ENCODE data around the gene CFAP44. TPM values are rescaled to one million over a fixed set of nuclear protein-coding genes. Genes with fewer than 3 reads are reported as not detected.

The CFAP44 gene
- total RNA-seq, 1 experiment from 2014 or later: 3.7 TPM

DNA sequence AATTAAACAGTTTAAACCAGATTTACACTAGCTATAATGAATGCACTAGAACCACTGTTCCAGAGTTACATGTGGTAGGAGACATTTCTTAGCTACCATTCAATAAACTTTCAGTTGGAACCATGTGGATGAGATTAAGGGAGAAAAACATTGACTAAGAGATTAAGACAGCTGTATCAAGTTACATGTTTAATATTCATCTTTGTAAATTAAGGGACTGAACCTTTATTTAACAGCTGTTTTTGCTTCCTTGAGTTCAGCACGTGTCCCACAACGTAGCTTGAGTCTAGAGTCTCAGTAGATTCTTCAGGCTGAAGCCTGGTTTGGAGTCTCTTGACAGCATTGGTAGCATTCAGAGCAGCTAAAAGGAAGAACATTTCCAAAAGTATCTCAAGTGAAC is 27.2 kb upstream of the CFAP44 start:
- Mint-ChIP-seq H3K4me1 (no peaks in the 10 kb centered on the region), H3K9me3 (peaks cover 18 to 26% of the 10 kb centered on the region in 2 experiments), H3K27ac (no peak overlapping the region), H3K27me3 (ENCODE audit: low read depth) (no peaks in the 10 kb centered on the region; the same call in 1 of the 2 replicates), H3K36me3 (ENCODE audit: insufficient read depth in 1 of 3, low read depth in 3 of 3) (peaks cover 32 to 61% (median 51%) of the 10 kb centered on the region in 3 experiments), H3K4me3 (no peak overlapping the region)
- Histone ChIP-seq H3K27me3 (ENCODE audit: insufficient read depth, low read length) (no peaks in the 10 kb centered on the region), H3K9ac (ENCODE audit: extremely low read depth, insufficient read length, low read length) (no peak overlapping the region), H3K56ac (ENCODE audit: insufficient read length, low read depth, low read length) (no peak overlapping the region), H2AK5ac (ENCODE audit: insufficient read length, low read length) (no peak overlapping the region), H3K4ac (ENCODE audit: low read depth, low read length) (no peak overlapping the region), H3K4me2 (ENCODE audit: insufficient read depth, insufficient read length, low read length) (no peak overlapping the region), H4K20me1 (ENCODE audit: control insufficient read depth, insufficient read depth, insufficient read length) (no peaks in the 10 kb centered on the region), H3K23me2 (ENCODE audit: insufficient read length, low read depth, low read length, poor library complexity, severe bottlenecking) (no peaks in the 10 kb centered on the region), H2BK5ac (ENCODE audit: insufficient read length, low read length) (no peak overlapping the region), H2BK120ac (ENCODE audit: low read depth, low read length, poor library complexity, severe bottlenecking) (no peak overlapping the region), H4K8ac (replicated peaks; ENCODE audit: insufficient read length, low read depth, low read length) (no peak overlapping the region), H4K5ac (ENCODE audit: insufficient read length, low read depth, low read length) (no peak overlapping the region), H3K18ac (ENCODE audit: insufficient read length, low read depth, low read length) (no peak overlapping the region), H2BK15ac (ENCODE audit: low read depth, low read length) (no peak overlapping the region), H3K23ac (ENCODE audit: insufficient read length, low read depth, low read length) (no peak overlapping the region), H3K79me2 (ENCODE audit: insufficient read depth, low read length) (no peaks in the 10 kb centered on the region), H4K91ac (ENCODE audit: insufficient read length, low read depth, low read length) (no peak overlapping the region), H3T11ph (ENCODE audit: low read length) (no peak overlapping the region), H2AFZ (ENCODE audit: low read length) (no peak overlapping the region), H2BK20ac (ENCODE audit: low read depth, low read length, poor library complexity, severe bottlenecking) (no peak overlapping the region), H3K14ac (ENCODE audit: insufficient read depth, low read length) (no peak overlapping the region), H3K9me3 (ENCODE audit: control insufficient read depth, low read depth, low read length) (no peaks in the 10 kb centered on the region), H3K27ac (ENCODE audit: insufficient read length, low read depth, low read length) (no peak overlapping the region), H2BK12ac (ENCODE audit: insufficient read length, low read depth, low read length) (no peak overlapping the region), H3K4me1 (ENCODE audit: insufficient read depth, low read length) (no peaks in the 10 kb centered on the region), H3K79me1 (ENCODE audit: insufficient read depth, low read depth, low read length, poor library complexity, severe bottlenecking) (no peaks in the 10 kb centered on the region)
- TF ChIP-seq, protein P1, sequence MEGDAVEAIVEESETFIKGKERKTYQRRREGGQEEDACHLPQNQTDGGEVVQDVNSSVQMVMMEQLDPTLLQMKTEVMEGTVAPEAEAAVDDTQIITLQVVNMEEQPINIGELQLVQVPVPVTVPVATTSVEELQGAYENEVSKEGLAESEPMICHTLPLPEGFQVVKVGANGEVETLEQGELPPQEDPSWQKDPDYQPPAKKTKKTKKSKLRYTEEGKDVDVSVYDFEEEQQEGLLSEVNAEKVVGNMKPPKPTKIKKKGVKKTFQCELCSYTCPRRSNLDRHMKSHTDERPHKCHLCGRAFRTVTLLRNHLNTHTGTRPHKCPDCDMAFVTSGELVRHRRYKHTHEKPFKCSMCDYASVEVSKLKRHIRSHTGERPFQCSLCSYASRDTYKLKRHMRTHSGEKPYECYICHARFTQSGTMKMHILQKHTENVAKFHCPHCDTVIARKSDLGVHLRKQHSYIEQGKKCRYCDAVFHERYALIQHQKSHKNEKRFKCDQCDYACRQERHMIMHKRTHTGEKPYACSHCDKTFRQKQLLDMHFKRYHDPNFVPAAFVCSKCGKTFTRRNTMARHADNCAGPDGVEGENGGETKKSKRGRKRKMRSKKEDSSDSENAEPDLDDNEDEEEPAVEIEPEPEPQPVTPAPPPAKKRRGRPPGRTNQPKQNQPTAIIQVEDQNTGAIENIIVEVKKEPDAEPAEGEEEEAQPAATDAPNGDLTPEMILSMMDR (conservative IDR thresholded peaks at IDR 0.05): no peak
- no peak for DNase-seq
- no CpG with 5 or more reads among the region's 2 CpGs for WGBS (ENCODE audit: extremely low coverage, insufficient read length, low lambda C conversion rate)

All from H9 (cell line).